ENCODE data around the gene PCNX3.
A peak's percentile ranks its signal among the peaks of the same experiment; 100 is the strongest.

PCNX3 gene

GRCh38 chr11:65599955-65600246 is 15.7 kb upstream of the PCNX3 start:
- Mint-ChIP-seq H3K27me3 (ENCODE audit: low read depth) (peaks cover 5% of the 10 kb centered on the region), H3K9me3 (no peaks in the 10 kb centered on the region), H3K27ac (no peak overlapping the region), H3K4me1 (peaks cover 13% of the 10 kb centered on the region), H3K36me3 (ENCODE audit: low read depth) (peaks cover 31% of the 10 kb centered on the region), H3K4me3 (no peak overlapping the region)
- TF ChIP-seq CTCF (IDR thresholded peaks at IDR 0.05; ENCODE audit: unreplicated experiment in 3 of 3) = no peak

- Mint-ChIP-seq H3K27me3 (ENCODE audit: low read depth) (no peaks in the 10 kb centered on the region), H3K36me3 (ENCODE audit: low read depth) (peaks cover 36% of the 10 kb centered on the region), H3K4me1 (peaks cover 17% of the 10 kb centered on the region), H3K4me3 (no peak overlapping the region), H3K27ac (no peak overlapping the region), H3K9me3 (no peaks in the 10 kb centered on the region)
- TF ChIP-seq CTCF (IDR thresholded peaks at IDR 0.05; ENCODE audit: unreplicated experiment in 3 of 3) = no peak
Measured at GRCh38 chr11:65604258-65604657, 11.3 kb upstream of the PCNX3 start.

GRCh38 chr11:65606876-65607613 is 8.5 kb upstream of the PCNX3 start:
- no peak for TF ChIP-seq CTCF (IDR thresholded peaks at IDR 0.05; ENCODE audit: unreplicated experiment in 3 of 3)
- H3K27me3 Mint-ChIP-seq (ENCODE audit: low read depth) = no peaks in the 10 kb centered on the region

GRCh38 chr11:65607614-65608426 is 7.8 kb upstream of the PCNX3 start:
- no peaks in the 10 kb centered on the region for H3K27me3 Mint-ChIP-seq (ENCODE audit: low read depth)
- peaks cover 42% of the 10 kb centered on the region for H3K4me1 Mint-ChIP-seq
- peak overlapping the region; percentile 21 to 48 (median 41) for H3K4me3 Mint-ChIP-seq
- no peak for TF ChIP-seq CTCF (IDR thresholded peaks at IDR 0.05; ENCODE audit: unreplicated experiment in 3 of 3)
- H3K36me3 Mint-ChIP-seq (ENCODE audit: low read depth) = peaks cover 42% of the 10 kb centered on the region
- no peaks in the 10 kb centered on the region for H3K9me3 Mint-ChIP-seq
- H3K27ac Mint-ChIP-seq = no peak overlapping the region

More at GRCh38 chr11:65606876-65607613, 8.5 kb upstream of the PCNX3 start:
- H3K4me1 Mint-ChIP-seq = peaks cover 36% of the 10 kb centered on the region
- H3K9me3 Mint-ChIP-seq = no peaks in the 10 kb centered on the region
- peaks cover 41% of the 10 kb centered on the region for H3K36me3 Mint-ChIP-seq (ENCODE audit: low read depth)
- H3K4me3 Mint-ChIP-seq = peak overlapping the region; percentile 53 to 60 (median 58)
- H3K27ac Mint-ChIP-seq = peak overlapping the region in 1 of 3 experiments; percentile 19

GRCh38 chr11:65609229-65609628 is 6.3 kb upstream of the PCNX3 start:
- peaks cover 32% of the 10 kb centered on the region for H3K4me1 Mint-ChIP-seq
- no peaks in the 10 kb centered on the region for H3K27me3 Mint-ChIP-seq (ENCODE audit: low read depth)
- TF ChIP-seq CTCF (IDR thresholded peaks at IDR 0.05; ENCODE audit: unreplicated experiment in 3 of 3) = no peak
- no peaks in the 10 kb centered on the region for H3K9me3 Mint-ChIP-seq
- peaks cover 31% of the 10 kb centered on the region for H3K36me3 Mint-ChIP-seq (ENCODE audit: low read depth)
- no peak overlapping the region for H3K27ac Mint-ChIP-seq
- H3K4me3 Mint-ChIP-seq = peak overlapping the region; percentile 31 to 71 (median 42)
